NCI-H2196 treated with DMSO at 0.1 percent for 48 hours (cell line): ENCODE results near the gene CTSW.

Experiments
- DNase-seq: peaks from one replicate; lab custom pipeline; 2025; ENCODE audit not compliant: unreplicated experiment; lab: John Stamatoyannopoulos, UW

CTSW gene

DNA sequence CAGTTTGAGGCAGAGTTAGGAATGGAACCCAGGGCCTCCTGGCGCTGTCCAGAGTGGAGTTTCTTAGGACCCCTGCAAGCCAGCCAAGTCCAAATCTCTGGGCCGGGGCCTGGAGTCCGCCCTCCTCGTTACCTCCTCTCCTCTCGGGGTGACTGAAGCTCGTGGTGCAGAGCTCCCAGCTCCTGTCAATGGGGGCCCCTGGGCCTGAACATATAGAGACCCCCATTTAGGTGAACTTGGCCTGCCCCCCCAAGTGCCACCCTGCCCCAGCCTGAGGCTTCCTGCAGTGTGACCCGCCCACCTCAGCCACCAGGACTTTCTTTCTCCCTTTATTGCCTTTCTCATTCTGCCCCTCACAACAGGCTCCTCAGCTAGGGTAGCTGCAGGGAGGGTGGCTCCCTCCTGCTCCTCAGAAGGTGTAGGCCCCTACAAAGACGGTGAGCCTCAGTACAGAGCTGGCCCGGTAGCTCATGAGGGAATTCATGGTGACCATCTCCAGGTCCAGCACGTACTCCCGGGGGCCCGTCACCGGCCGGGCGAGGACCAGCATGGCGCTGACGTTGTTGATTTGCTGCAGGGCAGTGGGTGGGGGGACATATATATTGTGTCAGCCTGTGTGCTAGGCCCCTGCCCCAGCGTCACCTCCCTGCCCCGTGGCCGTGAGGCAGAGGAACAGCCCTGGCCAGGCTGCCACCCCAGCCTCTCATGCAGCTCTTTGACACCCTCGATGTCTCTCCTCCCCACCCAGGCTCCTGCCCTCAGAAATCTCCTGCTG is 12.9 kb upstream of the CTSW start:
- no peak for DNase-seq

DNA sequence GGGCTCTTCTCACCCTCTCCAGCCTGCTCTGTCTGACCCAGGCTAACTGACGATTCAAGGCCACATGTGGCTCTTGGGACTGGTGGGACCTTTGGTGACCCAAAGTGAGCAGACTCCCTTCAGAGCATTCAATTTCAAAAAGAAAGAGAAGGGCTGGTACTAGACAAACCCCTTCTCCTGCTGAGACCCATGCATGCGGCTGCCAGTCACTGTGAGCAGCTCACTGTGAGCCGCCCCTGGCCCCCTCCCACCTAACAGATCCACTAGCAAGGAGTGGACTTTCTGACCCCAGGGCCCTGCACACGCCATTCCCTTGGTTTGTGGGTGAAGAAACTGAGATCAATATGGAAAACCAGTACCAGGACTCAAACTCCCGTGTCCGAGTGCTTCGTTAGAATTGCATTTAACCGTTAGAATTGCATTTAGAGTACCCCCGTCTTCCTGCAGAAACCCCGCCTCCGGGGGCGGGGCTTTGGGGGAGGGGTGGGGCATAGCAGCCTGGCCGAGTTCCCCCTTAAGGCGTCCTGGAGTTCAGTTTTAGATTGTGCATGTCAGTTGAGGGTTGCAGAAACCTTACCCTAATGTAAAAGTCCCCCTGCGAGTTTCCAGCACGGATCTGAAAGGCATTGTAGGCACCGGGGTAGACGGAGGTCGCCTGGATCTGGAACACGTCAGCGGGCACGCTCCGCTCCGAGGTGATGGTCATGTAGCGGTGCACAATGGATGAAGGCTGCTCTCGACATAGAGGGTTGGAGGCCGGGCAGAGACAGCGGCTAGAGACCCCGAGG is 12.2 kb upstream of the CTSW start:
- DNase-seq: no peak

DNA sequence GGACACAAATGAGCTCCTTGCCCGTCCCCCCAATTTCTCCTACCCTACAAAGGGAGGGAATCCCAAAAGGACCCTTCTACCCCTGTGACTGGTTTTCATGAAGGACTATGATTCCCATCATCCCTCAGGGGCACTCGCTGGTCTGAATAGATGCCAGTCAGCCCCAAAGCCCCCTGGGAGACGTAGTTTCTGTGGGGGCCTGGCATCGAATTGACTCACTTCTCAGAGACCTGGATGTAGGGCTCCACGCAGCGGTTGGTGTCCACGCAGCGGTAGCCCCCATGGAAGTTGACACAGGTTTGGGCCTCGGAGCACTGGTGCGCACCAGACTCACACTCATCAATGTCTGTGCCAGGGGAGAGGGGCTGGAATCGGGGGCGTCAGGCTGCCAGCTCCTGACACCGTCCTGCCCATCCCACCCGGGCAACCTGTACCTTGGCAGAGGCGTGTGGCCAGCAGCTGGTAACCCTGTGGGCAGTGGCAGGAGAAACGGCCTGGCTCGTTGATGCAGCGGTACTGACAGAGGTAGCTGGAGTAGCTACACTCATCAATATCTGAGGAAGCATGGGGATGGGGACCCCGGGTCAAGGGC is 11.5 kb upstream of the CTSW start:
- no peak for DNase-seq

DNA sequence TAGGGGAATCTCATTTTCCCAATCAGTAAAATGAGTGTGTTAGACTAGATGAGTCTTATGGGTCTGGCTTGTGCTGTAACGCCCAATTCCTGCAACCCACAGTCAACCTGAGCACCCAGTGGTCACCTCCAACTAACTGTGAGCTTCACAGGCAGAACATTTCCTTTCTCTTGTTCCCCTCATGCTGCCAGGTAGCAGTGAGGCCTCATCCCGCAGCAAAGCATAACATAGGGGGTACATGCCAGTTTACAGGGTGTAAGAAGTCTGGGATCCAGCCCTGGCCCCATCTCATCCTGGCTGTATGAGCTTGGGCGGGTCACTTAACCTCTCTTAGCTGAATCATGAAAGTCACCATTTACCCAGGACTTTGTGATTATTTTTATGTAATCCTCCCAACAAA is 10.7 kb upstream of the CTSW start:
- no peak for DNase-seq

DNA sequence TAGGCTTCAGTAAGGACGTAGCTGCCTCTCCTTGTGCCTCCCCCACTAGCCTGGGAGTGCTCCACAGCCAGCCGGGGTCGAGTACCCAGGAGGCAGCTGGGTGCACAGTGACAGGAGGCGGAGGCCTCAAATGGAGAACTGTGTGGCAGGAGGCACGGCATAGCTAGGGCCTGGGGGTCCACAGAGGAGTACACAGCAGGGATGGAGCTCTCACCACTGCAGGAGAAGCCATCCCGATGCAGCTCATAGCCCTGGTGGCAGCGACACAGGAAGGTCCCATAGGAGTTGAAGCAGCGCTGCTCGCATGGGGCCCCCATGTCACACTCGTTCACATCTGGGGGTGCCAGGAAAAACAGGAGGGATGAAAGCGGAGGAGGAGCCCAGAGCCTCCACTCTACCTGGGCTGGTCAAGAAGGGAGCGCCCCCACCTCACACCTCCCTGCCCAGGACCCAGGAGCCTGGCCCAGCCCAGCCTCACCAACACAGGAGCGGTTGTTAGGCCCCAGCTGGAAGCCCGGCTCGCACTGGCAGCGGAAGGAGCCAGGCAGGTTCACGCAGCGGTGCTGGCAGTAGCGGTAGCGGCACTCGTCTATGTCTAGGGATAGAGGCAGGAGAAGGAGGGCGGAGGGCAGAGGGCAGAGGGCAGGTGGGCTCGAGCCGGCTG is 9.9 kb upstream of the CTSW start:
- no peak for DNase-seq

DNA sequence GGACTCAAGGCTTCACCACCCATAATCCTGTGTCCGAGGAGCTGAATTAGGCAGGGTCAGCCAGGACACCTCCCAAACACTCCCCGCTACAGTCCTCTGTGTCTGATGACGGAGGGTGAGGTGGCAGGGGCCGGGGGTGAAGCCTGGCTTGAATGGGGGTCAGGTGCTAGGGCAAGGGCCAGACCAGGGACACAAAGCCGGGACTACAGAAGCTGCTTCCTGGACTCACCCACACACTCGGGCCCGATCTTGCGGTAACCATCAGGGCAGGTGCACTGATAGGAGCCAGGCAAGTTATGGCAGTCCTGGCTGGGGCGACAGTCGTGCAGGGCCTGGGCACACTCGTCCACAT is 9.4 kb upstream of the CTSW start:
- no peak for DNase-seq

DNA sequence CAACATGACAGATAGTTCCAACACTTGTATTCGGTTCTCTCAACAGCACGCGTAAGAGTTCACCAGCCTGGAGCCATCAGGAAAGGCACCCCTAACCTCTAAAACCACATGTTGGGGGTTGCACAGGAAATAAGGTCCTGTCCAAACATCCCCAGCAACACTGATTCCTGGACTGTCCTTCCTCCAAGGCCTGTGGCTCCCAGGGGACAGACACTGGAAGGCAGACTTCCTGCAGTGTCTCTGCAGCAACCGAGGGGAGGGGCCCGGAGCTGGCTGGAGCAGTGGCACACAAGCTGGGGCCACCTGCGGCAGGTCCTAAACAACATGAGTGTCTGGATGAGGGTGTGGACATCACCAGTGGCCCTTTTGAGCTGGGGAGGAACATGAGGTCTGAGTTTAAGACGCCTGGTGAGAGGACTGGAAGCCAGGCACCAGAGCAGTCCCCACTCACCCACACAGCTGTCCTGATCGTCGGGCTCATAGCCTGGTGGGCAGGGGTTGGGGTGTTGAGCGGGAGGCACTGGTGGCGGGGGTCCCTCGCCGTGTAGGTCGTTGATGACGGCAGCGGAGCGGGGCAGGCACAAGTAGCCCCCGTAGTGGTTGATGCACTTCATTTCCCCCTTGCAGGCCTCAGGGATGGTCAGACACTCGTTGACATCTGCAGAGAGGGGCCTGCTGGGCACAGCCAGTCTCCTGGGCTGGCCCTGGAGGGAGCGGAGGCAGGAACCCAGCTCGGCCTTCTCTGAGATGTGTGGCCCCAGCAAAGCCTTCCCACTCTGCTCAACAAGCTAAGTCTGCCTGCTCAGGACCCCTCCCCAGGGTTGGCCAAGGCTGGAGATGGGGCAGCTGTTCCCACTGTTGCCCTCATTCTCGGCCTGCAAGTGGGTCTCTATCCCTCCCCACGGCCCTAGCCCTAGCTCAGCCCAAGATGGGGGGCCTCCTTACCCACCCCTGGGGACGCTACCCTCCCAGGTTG is 8.6 kb upstream of the CTSW start:
- DNase-seq: no peak

DNA sequence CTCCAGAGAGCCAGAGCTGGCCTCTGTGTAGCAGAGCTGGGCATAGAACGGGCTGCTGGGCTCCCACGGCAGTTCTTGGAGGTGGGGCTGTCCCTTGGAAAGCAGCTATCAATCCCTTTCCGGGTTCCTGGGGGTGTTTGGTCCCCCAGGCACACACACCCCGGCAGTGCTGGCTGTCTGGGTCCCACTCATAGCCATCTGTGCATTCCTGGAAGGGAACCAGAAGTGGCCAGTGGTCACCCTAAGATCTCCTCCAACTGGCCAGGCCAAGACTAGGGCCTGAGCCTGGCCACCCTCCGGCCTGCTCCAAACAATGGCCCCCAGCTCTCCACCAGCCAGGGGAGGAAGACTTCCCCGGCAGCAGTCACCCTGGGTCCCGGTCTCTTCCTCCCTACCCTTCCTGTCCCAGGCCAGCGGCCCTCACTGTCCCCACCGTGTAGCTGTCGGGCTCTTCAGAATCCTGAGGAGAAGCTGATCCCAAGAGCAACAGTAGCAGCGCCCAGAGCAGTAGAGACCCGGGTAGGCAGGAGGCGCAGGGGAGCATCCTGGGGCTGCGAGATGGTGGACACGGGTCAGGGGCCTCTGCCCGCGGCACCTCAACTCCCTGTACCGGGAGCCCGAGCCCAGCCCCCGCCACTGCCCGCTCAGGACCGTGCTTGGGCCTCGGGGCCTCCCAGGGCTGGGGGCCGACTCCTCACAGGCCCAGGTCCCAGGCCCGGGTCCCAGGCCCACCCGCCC is 7.7 kb upstream of the CTSW start:
- no peak for DNase-seq

DNA sequence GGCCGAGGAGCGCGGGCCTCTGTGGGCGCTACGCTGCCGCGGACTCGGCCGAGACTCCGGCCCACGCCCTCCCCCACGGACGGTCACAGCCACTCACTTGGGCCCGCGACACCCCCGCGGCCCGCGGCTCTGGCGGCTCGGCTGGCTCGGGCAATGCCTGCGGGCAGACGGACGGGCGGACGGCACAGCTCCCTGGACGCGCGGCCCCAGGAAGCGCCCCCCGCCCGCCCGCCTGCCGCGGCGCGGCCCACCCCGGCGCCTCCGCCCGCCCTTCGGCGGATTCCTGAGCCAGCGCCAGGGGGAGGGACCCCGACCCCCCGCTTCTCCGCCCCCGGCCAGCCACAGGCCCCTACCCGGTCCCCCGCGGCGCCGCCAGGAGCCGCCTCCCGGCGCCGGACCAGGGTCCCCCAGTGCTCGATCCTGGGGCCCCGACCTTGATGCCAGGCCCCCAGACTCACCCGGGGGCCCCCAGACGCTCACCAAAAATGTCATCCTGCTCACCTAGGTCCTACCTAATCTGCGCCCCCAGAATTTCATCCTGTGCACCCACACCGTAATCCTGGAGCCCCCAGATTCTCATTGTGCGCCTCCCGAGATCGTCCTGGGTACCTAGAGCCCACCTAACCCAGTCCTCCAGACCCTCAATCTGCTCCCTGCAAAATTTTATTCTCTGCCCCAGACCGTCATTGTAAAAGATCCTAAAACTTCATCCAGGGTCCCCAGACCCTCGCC is 6.9 kb upstream of the CTSW start, which contains the start of gene EFEMP2:
TSS of gene EFEMP2 (minus strand) at position 215 of the 732 bp plus-strand sequence. CDS start 446 bp downstream, outside the sequence.
- DNase-seq: no peak

DNA sequence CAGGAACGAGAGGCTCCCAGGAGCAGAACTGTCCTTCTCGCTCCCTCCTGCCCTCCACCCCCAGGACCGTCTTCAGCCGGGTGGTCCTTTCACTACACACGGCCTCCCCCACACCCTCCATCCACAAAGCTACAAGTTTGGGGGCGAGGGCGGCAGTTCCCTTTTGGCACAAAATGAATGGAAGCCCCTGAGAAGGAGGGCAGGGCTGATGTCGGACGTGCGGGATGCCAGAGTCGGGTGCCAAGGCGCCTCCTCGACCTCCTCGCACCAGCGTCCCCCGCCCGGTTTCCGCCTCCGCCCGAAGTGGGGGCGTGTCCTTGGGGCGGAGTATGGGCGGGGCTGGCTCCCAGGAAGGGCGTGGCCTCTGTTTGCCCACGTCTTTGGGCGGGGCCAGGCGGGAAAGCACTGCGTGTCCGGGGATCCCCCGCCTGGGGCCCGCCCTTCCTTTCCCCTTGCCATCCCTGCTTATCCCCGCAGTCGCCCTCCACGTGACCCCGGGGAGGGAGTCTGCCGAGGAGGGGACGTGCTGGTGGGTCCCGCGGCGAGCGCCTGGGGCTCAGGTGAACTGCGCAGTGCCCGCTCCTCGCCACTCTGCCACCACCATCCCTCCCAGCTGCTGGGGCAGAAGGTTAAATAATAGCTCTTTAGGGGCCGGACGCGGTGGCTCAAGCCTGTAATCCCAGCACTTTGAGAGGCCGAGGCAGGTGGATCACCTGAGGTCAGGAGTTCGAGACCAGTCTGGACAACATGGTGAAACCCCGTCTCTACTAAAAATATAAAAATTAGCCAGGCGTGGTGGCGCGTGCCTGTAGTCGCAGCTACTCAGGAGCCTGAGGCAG is 6.1 kb upstream of the CTSW start:
- peak; percentile 95 for DNase-seq

DNA sequence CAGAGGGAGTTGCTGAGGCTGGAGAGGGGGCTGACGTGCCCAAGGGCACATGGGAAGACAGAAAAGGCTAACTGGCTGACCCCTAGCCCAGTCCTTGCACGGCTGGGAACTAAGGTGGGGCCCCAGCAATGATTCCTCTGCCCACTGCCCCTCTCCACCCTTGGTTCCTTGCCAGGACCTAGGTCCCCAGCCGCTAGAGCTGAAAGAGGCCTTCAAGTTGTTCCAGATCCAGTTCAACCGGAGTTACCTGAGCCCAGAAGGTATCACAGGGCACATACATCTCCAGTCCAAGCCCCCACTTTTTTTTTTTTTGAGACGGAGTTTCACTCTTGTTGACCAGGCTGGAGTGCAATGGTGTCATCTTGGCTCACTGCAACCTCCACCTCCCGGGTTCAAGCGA is 390 bp downstream of the CTSW start:
- DNase-seq: no peak

DNA sequence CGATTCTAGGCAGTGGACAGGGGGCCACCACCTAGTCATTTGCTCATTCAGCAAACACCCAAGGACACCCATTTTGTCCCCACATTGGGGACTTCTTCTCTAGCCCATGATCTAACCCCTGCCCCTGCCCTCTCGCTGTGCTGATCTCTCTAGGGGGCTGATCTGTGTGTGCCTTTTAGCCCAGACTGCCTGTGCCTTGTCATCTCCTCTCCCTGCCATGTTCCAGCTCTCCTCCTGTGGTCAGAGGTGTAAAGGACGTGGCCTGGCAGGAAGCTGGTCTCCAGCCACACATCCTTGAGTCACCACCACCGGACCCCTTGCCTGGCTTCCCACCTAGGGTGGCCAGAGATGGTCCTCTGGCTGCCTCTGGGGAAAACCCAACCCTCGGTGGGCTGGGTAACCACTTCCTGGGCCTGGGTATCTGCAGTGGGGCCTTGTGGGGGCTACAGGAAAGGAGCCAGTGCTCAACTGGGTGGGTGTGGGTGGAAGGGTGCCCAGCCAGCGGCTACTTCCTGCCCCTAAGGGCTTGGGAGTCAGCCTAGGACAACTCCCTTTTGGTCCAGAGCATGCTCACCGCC is 1.3 kb downstream of the CTSW start:
- DNase-seq: no peak

DNA sequence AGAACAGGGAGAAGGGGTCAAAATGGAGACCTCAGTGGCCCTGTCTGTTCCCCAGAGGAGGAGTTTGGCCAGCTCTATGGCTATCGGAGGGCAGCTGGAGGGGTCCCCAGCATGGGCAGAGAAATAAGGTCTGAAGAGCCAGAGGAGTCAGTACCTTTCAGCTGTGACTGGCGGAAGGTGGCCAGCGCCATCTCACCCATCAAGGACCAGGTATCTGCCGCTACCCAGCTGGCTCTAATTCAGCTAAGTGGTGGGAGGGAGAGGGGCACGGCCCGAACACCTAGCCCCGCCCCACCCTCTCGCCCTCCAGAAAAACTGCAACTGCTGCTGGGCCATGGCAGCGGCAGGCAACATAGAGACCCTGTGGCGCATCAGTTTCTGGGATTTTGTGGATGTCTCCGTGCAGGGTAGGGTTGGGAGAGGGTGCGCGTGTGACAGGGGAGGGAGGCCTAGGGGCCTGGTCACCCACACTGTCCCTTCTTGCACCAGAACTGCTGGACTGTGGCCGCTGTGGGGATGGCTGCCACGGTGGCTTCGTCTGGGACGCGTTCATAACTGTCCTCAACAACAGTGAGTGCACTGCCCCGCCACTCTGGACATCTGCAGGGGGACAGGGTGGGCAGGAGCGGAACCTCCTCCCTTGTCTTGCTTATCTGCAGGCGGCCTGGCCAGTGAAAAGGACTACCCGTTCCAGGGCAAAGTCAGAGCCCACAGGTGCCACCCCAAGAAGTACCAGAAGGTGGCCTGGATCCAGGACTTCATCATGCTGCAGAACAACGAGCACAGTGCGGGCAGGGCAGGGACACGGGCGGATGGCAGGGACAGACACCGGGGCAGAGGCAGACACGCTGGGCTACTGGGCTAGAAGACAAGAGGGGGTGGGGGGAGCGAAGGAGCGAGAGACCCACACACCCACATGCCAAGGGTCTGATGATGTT is 2.8 kb downstream of the CTSW start:
- no peak for DNase-seq

DNA sequence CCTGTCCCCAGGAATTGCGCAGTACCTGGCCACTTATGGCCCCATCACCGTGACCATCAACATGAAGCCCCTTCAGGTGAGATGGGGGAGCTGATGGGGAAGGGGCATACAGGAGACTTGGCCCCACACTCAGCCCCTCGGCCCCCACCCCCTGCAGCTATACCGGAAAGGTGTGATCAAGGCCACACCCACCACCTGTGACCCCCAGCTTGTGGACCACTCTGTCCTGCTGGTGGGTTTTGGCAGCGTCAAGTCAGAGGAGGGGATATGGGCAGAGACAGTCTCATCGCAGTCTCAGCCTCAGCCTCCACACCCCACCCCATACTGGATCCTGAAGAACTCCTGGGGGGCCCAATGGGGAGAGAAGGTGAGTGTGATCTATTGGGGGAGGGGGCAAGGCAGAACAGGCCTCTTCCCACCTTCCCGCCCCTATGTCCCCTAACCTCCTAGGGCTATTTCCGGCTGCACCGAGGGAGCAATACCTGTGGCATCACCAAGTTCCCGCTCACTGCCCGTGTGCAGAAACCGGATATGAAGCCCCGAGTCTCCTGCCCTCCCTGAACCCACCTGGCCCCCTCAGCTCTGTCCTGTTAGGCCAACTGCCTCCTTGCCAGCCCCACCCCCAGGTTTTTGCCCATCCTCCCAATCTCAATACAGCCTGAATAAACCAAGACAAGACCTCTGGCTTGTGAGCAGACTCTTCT is 3.6 kb downstream of the CTSW start:
- DNase-seq: no peak

DNA sequence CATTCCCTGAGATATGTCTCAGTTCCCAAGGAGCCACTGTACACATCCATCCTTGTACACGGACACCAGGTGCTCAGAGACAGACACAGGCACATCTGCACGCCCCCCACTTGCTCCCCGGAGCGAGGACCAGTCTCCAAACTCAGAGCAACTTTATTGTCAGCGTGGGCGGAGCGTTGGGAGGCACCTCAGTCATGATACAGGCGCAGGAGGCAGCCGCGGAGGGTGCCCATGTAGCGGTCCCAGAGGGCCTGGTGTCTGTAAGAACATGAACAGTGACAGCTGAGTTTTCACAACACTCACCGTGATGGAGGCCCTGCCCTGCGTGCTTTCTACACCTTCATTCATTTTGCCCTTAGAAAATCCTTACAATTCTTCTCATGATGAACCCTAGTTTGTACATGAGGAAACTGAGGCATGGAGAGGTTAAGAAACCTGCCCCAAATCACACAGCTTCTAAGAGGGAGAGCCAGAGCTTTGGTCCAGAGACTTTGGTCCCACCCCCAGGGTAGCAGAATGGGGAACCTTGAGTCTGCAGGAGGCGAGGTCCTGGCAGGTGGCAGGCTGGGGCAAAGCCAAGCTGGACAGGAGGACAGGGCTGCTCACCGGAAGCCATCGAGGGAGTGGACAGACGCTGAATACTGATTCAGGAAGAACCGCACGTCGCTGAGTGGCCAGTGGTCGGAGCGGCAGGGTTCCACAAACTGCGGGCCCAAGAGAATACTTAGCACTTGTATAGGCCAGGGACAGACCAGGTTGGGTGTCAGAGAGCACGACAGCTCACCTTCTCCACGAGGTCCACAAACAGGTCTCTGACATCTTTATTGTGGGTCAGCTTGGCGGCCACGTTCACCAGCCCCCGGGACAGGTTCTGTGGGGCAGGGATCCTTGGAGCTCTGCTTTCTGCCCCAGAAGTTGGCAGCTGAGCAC is 4.4 kb downstream of the CTSW start:
- no peak for DNase-seq
